HPDE6-E6E7 (cell line): ENCODE results near the gene PAFAH2.

Experiments used
- DNase-seq: peaks from one replicate; pipeline ENCODE4 v3.0.0; 2011; ENCODE audit warnings: missing footprints; ENCODE audit errors: extremely low spot score

PAFAH2 gene

GRCh38 chr1:25932321-25932720 is 65.5 kb downstream of the PAFAH2 start:
- DNase-seq: no peak

GRCh38 chr1:25929016-25929415 is 68.8 kb downstream of the PAFAH2 start:
- DNase-seq: no peak

DNA sequence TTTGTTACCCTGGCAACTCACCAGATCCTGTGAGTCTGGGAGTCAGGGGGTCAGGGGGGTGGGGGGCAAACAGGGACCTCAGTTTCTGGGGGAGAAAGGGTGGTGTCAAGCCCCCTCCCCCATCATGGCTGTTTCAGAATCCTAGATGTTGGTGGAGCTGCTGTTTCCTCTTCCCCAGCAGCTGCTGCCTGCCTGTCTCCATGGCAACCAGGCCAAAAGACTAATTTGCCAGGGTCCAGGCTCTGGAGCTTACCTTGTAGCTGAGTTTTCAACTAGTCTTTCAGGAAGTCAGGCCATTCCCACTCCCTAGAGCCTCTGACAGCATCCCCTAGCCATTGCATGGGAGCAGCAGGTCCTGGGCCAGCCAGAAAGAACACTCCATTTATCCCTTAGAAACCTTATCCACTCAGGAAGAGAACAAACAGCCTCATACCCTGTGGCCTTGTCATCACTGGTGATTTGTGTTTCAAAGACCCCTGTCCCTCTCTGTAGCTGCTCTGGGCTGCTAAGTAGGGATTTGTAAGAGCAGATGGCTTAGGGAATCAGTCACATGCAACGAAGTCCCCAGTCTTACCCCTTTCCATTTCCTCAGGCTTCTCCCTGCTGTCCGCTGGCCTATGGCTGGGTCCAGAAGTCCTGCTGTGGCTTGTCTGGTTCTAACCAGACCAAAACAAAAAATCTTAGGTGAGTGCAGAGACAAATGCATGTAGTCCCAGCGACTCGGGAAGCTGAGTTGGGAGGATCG is 70.2 kb downstream of the PAFAH2 start:
- DNase-seq: no peak

- DNase-seq: no peak
These were observed 70.9 kb downstream of the PAFAH2 start for GRCh38 chr1:25926731-25927496.

DNA sequence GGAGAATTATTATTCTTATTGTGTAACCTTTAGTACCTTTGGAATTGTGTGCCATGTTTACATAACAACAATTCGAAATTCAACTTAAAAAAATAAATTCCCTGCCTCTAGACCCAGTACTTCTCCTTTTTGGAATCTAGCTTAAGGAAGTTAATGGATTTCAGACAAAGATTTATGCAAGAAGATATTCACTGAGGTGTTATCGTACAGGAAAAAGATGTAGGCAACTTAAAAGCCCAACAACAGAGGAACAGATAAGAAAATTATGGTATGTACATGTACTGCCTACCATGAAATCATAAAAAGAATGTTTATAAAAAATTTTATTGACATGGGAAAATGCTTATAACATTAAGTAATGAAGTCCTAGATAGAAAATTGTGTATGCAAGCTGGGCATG is 73.4 kb downstream of the PAFAH2 start:
- no peak for DNase-seq

- DNase-seq: no peak
These were observed 74.8 kb downstream of the PAFAH2 start for GRCh38 chr1:25922971-25923552.

- no peak for DNase-seq
These were observed 75.5 kb downstream of the PAFAH2 start for GRCh38 chr1:25922056-25922970.

- no peak for DNase-seq
These were observed 79.2 kb downstream of the PAFAH2 start for GRCh38 chr1:25918615-25919014.

GRCh38 chr1:25917996-25918395 is 79.9 kb downstream of the PAFAH2 start:
- no peak for DNase-seq

GRCh38 chr1:25916460-25916859 is 81.4 kb downstream of the PAFAH2 start:
- no peak for DNase-seq

GRCh38 chr1:25914074-25914995 is 83.5 kb downstream of the PAFAH2 start:
- DNase-seq: no peak

DNA sequence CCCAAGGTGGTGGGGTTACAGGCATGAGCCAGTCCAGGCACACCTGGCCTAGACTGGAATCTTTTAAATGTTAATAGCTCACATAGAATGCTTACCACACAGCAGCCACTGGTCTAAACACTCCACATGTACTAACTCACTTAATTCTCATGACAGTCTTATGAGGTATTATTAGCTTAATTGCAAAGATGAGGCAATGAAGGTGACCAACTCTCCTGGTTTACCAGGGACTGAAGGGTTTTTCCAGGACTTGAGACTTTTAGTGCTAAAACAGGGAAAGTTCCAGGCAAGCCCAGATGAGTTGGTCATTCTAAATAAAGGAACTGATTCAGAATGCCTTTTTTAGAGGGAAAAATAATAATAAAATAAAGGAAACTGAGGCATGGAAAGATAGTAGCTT is 84.7 kb downstream of the PAFAH2 start:
- no peak for DNase-seq

DNA sequence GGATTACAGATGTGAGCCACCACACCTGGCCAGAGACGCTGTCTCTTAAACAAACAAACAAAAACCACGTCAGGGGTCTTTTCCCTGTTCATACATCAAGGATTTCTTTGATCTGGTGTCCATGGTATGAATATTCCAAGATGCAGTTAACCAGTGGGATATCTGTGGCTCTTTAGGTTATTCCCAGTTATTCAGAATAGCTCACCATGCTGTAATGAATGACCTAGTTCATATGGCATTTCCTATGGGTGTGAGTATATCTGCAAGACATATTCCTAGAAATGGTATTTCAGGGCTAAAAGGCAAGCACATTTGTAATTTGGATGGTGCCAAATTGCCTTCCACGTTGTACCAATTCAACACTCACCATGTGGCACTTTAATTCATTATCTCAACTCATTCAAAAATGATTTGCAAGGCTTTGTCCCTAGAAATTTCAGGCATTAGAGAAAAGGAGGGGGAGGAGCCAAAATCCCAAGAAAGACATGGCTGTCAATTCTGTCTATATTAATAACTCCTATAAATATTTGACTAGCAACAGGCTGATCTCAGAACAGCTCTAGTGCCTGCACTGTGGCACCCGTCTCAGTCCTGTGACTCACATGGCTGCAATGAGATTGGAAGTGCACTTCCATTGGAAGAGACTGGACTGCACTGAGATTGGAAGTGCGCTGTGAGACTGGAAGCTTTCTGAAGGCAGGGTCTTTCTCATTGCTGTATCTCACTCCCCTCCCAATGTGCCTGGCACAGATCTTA is 85.6 kb downstream of the PAFAH2 start:
- DNase-seq: no peak

GRCh38 chr1:25911162-25911561 is 86.7 kb downstream of the PAFAH2 start:
- no peak for DNase-seq
